Neural cell (in vitro differentiated cells): ENCODE measurements around the gene IL18R1.

Experiments
- EP300 ChIP-seq: fragments of 450-650 bp; conservative IDR thresholded peaks from 2 replicates; pipeline ENCODE4 v1.6.1; 2014; ENCODE audit warnings: antibody characterized with exemption, mild to moderate bottlenecking, moderate library complexity; ENCODE audit not compliant: poor library complexity, severe bottlenecking
- POLR2AphosphoS5 ChIP-seq: IDR thresholded peaks from 2 replicates; pipeline ENCODE4 v1.6.1; 2012
- TF ChIP-seq, protein P1 (sequence below): fragments of 450-650 bp; IDR thresholded peaks from 2 replicates; pipeline ENCODE4 v1.5.1; 2014; ENCODE audit warnings: antibody characterized with exemption, mild to moderate bottlenecking, moderate library complexity; ENCODE audit not compliant: poor library complexity, severe bottlenecking
- TF ChIP-seq, protein P2 (sequence below): IDR thresholded peaks from 2 replicates; pipeline ENCODE4 v1.6.1; 2012; ENCODE audit warnings: borderline replicate concordance

DNA sequence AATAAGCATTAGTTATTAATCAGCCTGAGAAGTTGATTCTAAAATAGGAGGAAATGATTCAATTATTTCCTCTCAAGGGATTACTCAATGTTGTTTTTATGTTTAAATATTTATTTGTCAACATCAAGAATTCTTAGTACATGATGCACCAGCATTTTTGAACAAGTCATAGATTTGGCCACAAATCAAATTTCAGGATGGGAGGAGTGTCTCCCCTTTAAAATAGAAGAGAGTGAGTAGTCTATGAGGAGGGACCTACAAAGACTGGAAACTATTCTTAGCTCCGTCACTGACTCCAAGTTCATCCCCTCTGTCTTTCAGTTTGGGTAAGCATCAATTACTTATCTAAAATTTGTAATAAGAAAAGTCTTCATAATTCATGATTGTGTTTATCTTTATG is 18.6 kb upstream of the IL18R1 start:
- TF ChIP-seq EP300 (no peak), POLR2AphosphoS5 (no peak)
- TF ChIP-seq, protein P1, sequence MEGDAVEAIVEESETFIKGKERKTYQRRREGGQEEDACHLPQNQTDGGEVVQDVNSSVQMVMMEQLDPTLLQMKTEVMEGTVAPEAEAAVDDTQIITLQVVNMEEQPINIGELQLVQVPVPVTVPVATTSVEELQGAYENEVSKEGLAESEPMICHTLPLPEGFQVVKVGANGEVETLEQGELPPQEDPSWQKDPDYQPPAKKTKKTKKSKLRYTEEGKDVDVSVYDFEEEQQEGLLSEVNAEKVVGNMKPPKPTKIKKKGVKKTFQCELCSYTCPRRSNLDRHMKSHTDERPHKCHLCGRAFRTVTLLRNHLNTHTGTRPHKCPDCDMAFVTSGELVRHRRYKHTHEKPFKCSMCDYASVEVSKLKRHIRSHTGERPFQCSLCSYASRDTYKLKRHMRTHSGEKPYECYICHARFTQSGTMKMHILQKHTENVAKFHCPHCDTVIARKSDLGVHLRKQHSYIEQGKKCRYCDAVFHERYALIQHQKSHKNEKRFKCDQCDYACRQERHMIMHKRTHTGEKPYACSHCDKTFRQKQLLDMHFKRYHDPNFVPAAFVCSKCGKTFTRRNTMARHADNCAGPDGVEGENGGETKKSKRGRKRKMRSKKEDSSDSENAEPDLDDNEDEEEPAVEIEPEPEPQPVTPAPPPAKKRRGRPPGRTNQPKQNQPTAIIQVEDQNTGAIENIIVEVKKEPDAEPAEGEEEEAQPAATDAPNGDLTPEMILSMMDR, result no peak
- TF ChIP-seq, protein P2, sequence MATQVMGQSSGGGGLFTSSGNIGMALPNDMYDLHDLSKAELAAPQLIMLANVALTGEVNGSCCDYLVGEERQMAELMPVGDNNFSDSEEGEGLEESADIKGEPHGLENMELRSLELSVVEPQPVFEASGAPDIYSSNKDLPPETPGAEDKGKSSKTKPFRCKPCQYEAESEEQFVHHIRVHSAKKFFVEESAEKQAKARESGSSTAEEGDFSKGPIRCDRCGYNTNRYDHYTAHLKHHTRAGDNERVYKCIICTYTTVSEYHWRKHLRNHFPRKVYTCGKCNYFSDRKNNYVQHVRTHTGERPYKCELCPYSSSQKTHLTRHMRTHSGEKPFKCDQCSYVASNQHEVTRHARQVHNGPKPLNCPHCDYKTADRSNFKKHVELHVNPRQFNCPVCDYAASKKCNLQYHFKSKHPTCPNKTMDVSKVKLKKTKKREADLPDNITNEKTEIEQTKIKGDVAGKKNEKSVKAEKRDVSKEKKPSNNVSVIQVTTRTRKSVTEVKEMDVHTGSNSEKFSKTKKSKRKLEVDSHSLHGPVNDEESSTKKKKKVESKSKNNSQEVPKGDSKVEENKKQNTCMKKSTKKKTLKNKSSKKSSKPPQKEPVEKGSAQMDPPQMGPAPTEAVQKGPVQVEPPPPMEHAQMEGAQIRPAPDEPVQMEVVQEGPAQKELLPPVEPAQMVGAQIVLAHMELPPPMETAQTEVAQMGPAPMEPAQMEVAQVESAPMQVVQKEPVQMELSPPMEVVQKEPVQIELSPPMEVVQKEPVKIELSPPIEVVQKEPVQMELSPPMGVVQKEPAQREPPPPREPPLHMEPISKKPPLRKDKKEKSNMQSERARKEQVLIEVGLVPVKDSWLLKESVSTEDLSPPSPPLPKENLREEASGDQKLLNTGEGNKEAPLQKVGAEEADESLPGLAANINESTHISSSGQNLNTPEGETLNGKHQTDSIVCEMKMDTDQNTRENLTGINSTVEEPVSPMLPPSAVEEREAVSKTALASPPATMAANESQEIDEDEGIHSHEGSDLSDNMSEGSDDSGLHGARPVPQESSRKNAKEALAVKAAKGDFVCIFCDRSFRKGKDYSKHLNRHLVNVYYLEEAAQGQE, result no peak
